ENCODE results near the gene APH1A.
A peak's percentile ranks its signal among the peaks of the same experiment; 100 is the strongest.
"Not testable (repeated sequence)": the region's sequence is repeated elsewhere in the genome, so short reads cannot be mapped to it uniquely, and the experiment has no call there.

APH1A gene

GRCh38 chr1:150233359-150234308, 35.2 kb downstream of the APH1A start:
- peak; percentile 14 to 49 for DNase-seq (ENCODE audit: low read depth in 2 of 2)

GRCh38 chr1:150232921-150233320, 35.9 kb downstream of the APH1A start:
- not testable (repeated sequence) for DNase-seq (ENCODE audit: low read depth in 2 of 2)

GRCh38 chr1:150228246-150228645, 40.6 kb downstream of the APH1A start:
- DNase-seq (ENCODE audit: low read depth in 2 of 2), result not testable (repeated sequence)

- DNase-seq (ENCODE audit: low read depth in 2 of 2), result no peak
Observed at GRCh38 chr1:150227228-150227627, 41.6 kb downstream of the APH1A start.

- no peak for DNase-seq (ENCODE audit: low read depth in 2 of 2)
Observed at GRCh38 chr1:150226486-150226885, 42.3 kb downstream of the APH1A start.

- DNase-seq (ENCODE audit: low read depth in 2 of 2), result no peak
Observed at GRCh38 chr1:150225546-150225945, 43.3 kb downstream of the APH1A start.

GRCh38 chr1:150224983-150225382, 43.8 kb downstream of the APH1A start:
- no peak for DNase-seq (ENCODE audit: low read depth in 2 of 2)

GRCh38 chr1:150221552-150221951, 47.3 kb downstream of the APH1A start:
- no peak for DNase-seq (ENCODE audit: low read depth in 2 of 2)

- not testable (repeated sequence) for DNase-seq (ENCODE audit: low read depth in 2 of 2)
Observed at GRCh38 chr1:150215855-150216254, 53.0 kb downstream of the APH1A start.
